HG02623 (cell line): ENCODE measurements around the gene HIRIP3.
"Not testable (repeated sequence)": the region's sequence is repeated elsewhere in the genome, so short reads cannot be mapped to it uniquely, and the experiment has no call there.

ENCODE experiments used
- ATAC-seq: cut with Tn5 transposase; IDR thresholded peaks from one replicate; pipeline ENCODE4 v1.9.1; 2021; ENCODE audit warnings: moderate library complexity; ENCODE audit not compliant: unreplicated experiment

The HIRIP3 gene

DNA sequence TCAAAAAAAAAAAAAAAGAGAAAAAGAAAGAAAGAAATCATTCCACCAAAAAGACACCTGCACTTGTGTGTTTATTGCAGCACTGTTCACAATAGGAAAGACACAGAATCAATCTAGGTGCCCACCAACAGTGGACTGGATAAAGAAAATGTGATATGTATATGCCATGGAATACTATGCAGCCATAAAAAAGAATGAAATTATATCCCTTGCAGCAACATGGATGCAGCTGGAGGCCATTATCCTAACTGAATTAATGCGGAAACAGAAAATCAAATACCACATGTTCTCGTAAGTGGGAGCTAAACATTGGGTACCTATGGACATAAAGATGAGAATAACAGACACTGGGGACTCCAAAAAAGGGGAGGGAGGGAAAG is 21.9 kb upstream of the HIRIP3 start:
- ATAC-seq = no peak

- no peak for ATAC-seq
These were observed 21.3 kb upstream of the HIRIP3 start for GRCh38 chr16:30016555-30017276.

- not testable (repeated sequence) for ATAC-seq
These were observed 20.0 kb upstream of the HIRIP3 start for GRCh38 chr16:30015450-30015849.

- ATAC-seq = not testable (repeated sequence)
These were observed 17.2 kb upstream of the HIRIP3 start for GRCh38 chr16:30012598-30012997.

GRCh38 chr16:30011714-30012504 is 16.5 kb upstream of the HIRIP3 start:
- ATAC-seq = no peak

- no peak for ATAC-seq
These were observed 15.7 kb upstream of the HIRIP3 start, which contains the start of gene DOC2A for GRCh38 chr16:30010844-30011713. TSS of gene DOC2A (minus strand) at chr16:30011027. CDS start at chr16:30010222, 805 bp downstream.

GRCh38 chr16:30009990-30010843 is 14.8 kb upstream of the HIRIP3 start:
- ATAC-seq = no peak

- no peak for ATAC-seq
These were observed 13.9 kb upstream of the HIRIP3 start for GRCh38 chr16:30009085-30009862.

GRCh38 chr16:30007378-30007895 is 12.0 kb upstream of the HIRIP3 start:
- no peak for ATAC-seq

GRCh38 chr16:30006659-30007377 is 11.4 kb upstream of the HIRIP3 start:
- ATAC-seq = no peak

DNA sequence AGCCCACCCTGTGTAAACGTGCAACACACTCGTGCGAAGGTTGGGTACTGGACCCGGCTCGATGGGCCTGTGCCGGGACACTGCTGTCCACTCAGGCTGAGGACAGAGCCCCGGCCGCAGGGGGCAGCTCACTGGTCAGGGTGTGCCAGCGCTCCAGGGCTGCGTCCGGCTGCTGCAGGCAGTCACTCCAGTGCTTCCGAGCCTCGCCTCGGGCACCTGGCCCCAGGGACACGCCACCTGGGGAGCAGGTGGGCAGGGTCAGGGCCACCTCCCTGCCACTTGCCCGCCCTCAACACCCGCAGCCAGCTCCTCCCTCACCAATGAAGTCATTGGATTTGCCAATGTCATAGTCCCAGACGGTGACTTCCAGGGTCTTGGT is 10.7 kb upstream of the HIRIP3 start:
- ATAC-seq = no peak

DNA sequence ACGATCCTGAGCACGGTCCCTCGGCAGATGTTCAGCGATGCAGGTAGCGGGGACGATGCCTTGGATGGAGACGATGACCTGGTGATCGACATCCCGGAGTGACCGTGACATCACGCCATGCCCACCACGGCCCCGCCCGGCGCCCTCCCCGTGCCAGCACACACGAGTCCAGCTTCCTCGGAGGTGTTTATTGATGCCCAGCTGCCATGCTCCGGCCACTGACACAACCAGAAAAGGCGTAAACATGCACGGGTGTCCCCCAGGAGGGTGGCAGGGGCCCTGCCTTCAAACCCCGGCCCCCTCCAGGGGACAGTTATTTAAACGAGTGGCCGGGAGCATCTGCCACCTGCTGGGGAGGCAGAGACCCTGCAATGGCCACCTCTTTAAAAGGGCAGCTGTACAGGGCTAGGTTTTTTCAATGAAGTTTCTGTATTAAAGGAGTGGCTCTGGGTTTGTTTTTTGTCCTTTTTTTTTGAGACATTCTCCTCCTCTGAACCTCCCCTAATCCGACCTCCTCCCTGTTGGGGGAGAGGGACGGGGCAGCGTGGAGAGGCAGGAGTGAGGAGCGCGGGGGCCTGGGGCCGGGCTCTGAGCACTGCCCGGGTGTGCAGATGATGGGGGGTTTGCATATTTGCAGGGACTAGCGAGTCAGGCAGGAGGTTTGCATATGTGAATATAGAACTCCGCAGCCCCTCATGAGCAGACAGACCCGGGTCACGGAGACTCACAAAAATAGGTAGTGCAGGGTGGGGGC is 10.1 kb upstream of the HIRIP3 start:
- no peak for ATAC-seq

GRCh38 chr16:30004811-30005242 is 9.4 kb upstream of the HIRIP3 start:
- ATAC-seq = no peak

- ATAC-seq = no peak
These were observed 9.0 kb upstream of the HIRIP3 start for GRCh38 chr16:30004424-30004776.

- no peak for ATAC-seq
These were observed 8.4 kb upstream of the HIRIP3 start for GRCh38 chr16:30003670-30004423.

GRCh38 chr16:30002614-30003346 is 7.4 kb upstream of the HIRIP3 start:
- ATAC-seq = no peak
